MCF 10A (cell line): ENCODE measurements around the gene MOB3B. TPM values are rescaled to one million over a fixed set of nuclear protein-coding genes. Genes with fewer than 3 reads are reported as not detected.

Experiments
- BruUV-seq: library from RNA; stranded (reverse); fragments of 400-500 nt; replicated peaks from 2 replicates; lab custom pipeline; 2021; lab: Mats Ljungman, UMichigan
- CTCF ChIA-PET: fragments of 300-600 bp; sonication (Branson Sonifier 250); formaldehyde crosslinking; extraction: SDS; loops from one replicate; lab custom pipeline; 2021; ENCODE audit warnings: antibody characterized with exemption, inconsistent platforms; lab: Yijun Ruan, JAX
- POLR2A ChIA-PET: fragments of 300-600, 350-650 bp; sonication (Branson Sonifier 250); formaldehyde crosslinking; extraction: SDS; loops from one replicate; lab custom pipeline; 2020; ENCODE audit warnings: antibody characterized with exemption, inconsistent platforms; lab: Yijun Ruan, JAX
- DNase-seq: peaks from one replicate; pipeline ENCODE4 v3.0.0-alpha.2; 2018; ENCODE audit not compliant: unreplicated experiment
- H3K27ac Mint-ChIP-seq: one replicate; pipeline ENCODE4 v1.8.0; 2022; ENCODE audit warnings: mild to moderate bottlenecking, low read depth, mixed read lengths; ENCODE audit not compliant: unreplicated experiment
- H3K27me3 Mint-ChIP-seq: one replicate; pipeline ENCODE4 v1.8.0; 2022; ENCODE audit warnings: mixed read lengths; ENCODE audit not compliant: insufficient read depth, unreplicated experiment
- H3K36me3 Mint-ChIP-seq: one replicate; pipeline ENCODE4 v1.8.0; 2022; ENCODE audit warnings: mild to moderate bottlenecking, moderate library complexity, mixed read lengths; ENCODE audit not compliant: insufficient read depth, unreplicated experiment
- H3K4me1 Mint-ChIP-seq: one replicate; pipeline ENCODE4 v1.8.0; 2022; ENCODE audit warnings: mixed read lengths; ENCODE audit not compliant: insufficient read depth, unreplicated experiment
- H3K4me3 Mint-ChIP-seq: one replicate; pipeline ENCODE4 v1.8.0; 2022; ENCODE audit warnings: mild to moderate bottlenecking, moderate library complexity, mixed read lengths; ENCODE audit not compliant: unreplicated experiment
- H3K9me3 Mint-ChIP-seq: one replicate; pipeline ENCODE4 v1.8.0; 2022; ENCODE audit warnings: mixed read lengths; ENCODE audit not compliant: unreplicated experiment
- intact Hi-C: fragments of 100-400 bp; cut with micrococcal nuclease; formaldehyde crosslinking; loops from 2 replicates; pipeline ENCODE4 v1.14.1; 2022
- total RNA-seq: library from RNA; stranded (reverse); gene quantifications from 2 replicates; pipeline ENCODE4 v1.2.3, GENCODE V29; 2022
- TF ChIP-seq, protein P1 (sequence below): fragments of 200-600 bp; IDR thresholded peaks from one replicate; pipeline ENCODE4 v1.8.0; 2022; ENCODE audit warnings: antibody characterized with exemption, mild to moderate bottlenecking; ENCODE audit not compliant: unreplicated experiment

The MOB3B gene
- total RNA-seq, 1 experiment from 2014 or later: 3.7 TPM

DNA sequence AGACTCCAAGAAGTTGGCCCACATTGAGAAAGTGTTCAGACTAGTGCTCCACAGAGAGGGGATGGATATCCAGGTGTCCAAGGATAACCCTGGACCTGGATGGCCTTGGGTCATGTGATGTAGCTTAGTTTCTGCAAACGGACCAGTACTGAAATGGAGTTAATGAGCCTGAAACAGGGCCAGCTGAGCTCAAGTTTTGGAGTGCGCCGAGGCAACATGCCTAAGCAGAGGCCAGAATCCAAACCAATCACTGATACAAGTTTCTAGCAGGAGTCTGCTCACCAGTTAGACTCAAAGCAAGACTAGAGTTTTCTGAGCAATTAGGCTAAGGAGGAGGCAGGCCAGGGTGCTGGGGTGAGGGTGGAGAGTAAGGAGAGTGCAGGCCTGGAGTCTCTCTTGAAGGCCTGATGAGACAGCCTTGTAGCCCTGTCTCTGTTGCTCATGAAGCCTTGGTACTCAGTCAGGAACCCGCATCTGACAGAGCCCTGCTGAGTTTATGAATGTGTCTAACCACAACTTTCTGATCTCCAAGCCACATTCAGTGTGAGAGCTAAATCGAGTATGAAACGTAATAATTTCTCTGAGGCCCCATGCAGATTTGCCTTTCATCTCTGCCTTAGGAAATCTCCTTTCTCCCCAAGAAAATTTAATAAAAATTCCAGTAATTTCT is 163.8 kb downstream of the MOB3B start:
- ChIA-PET POLR2A (interaction anchor here (0.6 to 1.3 kb wide), 4 partner anchors 20 to 84 kb away, joined by 3 read pairs; no protein-coding TSS in a partner anchor), CTCF (interaction anchor here (0.7 kb wide), 1 partner anchor 39 kb away, joined by 3 read pairs; no protein-coding TSS in a partner anchor)
- Mint-ChIP-seq H3K27ac (no peak overlapping the region), H3K4me1 (peaks cover 25% of the 10 kb centered on the region), H3K27me3 (no peaks in the 10 kb centered on the region), H3K9me3 (no peaks in the 10 kb centered on the region), H3K36me3 (no peaks in the 10 kb centered on the region), H3K4me3 (no peak overlapping the region)
- no TSS peak for BruUV-seq
- intact Hi-C loops: no loop called here
- DNase-seq: no peak
- TF ChIP-seq, protein P1, sequence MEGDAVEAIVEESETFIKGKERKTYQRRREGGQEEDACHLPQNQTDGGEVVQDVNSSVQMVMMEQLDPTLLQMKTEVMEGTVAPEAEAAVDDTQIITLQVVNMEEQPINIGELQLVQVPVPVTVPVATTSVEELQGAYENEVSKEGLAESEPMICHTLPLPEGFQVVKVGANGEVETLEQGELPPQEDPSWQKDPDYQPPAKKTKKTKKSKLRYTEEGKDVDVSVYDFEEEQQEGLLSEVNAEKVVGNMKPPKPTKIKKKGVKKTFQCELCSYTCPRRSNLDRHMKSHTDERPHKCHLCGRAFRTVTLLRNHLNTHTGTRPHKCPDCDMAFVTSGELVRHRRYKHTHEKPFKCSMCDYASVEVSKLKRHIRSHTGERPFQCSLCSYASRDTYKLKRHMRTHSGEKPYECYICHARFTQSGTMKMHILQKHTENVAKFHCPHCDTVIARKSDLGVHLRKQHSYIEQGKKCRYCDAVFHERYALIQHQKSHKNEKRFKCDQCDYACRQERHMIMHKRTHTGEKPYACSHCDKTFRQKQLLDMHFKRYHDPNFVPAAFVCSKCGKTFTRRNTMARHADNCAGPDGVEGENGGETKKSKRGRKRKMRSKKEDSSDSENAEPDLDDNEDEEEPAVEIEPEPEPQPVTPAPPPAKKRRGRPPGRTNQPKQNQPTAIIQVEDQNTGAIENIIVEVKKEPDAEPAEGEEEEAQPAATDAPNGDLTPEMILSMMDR: no peak

DNA sequence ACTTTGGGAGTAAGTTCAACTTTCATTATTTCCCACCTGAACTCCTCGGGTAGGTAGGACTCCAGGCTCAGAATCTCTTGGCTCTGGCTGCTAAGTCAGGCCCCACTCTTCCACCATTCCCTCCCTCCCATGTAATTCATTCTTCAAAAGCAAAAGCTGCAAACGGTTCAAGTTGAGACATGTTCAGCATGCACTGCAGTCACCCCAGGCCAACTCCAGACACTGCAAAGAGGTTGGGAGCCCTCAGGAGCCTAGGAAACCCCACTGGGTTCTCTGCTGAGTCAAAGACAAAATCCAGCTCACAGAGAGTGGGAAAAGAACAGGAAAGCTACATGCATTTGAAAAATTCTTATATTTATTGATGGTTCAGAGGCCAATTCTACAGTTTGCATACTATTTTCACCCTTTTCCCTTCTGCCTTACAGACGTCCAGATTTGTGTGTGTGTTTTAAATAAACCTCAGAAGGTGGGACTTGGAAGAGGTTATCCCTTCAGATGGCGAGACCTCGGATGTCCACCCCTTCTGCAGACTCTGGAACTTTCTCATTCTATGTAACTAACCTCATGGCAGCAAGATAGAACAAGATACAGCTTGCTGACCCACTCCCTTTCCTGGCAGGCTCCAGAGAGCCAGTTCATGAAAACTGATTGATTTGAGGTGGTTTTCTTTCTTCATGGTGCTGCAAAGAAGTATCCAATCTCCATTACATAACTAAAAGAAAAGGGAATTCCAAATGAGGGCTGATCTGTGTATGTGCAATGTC is 167.0 kb downstream of the MOB3B start:
- no TSS peak for BruUV-seq
- no peak overlapping the region for H3K4me3 Mint-ChIP-seq
- ChIA-PET CTCF (interaction anchor here (1.0 to 3.0 kb wide), 7 partner anchors 9 to 185 kb away, joined by 3 to 19 read pairs (median 3); partner anchors contain the start of gene MOB3B), POLR2A (interaction anchor here (0.7 to 3.4 kb wide), 12 partner anchors 9 to 178 kb away, joined by 3 to 20 read pairs (median 4); partner anchors contain the start of gene MOB3B)
- intact Hi-C loops: no loop called here
- peak overlapping the region; percentile 55 for H3K27ac Mint-ChIP-seq
- TF ChIP-seq, protein P1: no peak
- H3K9me3 Mint-ChIP-seq: no peaks in the 10 kb centered on the region
- peaks cover 9% of the 10 kb centered on the region for H3K4me1 Mint-ChIP-seq
- no peaks in the 10 kb centered on the region for H3K27me3 Mint-ChIP-seq
- peak; percentile 74 for DNase-seq
- H3K36me3 Mint-ChIP-seq: peaks cover 7% of the 10 kb centered on the region

DNA sequence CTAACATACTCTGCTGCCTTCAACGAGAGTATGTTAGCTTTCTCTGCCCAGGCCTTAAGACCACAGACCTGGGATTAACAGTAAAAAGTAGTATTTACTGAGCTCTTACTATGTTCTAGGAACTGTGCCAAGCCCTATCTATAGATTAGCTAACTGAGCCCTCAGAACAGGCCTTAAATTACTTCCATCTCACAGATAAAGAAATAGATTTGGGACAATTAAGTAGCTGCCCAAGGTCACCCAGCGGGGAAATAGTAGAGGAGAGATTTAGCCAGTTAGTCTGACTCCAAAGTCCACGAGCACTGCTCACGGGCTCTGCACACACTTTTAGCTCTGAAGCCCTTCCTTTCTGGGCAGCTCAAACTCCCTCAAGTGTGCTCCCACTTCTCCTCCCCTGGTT is 168.1 kb downstream of the MOB3B start:
- intact Hi-C loops: no loop called here
- TF ChIP-seq, protein P1: no peak
- BruUV-seq: no TSS peak
- POLR2A ChIA-PET: interaction anchor here (0.6 to 3.4 kb wide), 12 partner anchors 10 to 1583 kb away, joined by 3 to 20 read pairs (median 4); partner anchors contain the start of genes IFNK and MOB3B
- CTCF ChIA-PET: interaction anchor here (0.8 to 3.0 kb wide), 5 partner anchors 10 to 168 kb away, joined by 3 to 19 read pairs (median 7); partner anchors contain the start of gene MOB3B
- Mint-ChIP-seq H3K9me3 (no peaks in the 10 kb centered on the region), H3K4me1 (peaks cover 9% of the 10 kb centered on the region), H3K27ac (peak overlapping the region; percentile 55), H3K4me3 (no peak overlapping the region), H3K27me3 (no peaks in the 10 kb centered on the region), H3K36me3 (peaks cover 14% of the 10 kb centered on the region)
- no peak for DNase-seq

DNA sequence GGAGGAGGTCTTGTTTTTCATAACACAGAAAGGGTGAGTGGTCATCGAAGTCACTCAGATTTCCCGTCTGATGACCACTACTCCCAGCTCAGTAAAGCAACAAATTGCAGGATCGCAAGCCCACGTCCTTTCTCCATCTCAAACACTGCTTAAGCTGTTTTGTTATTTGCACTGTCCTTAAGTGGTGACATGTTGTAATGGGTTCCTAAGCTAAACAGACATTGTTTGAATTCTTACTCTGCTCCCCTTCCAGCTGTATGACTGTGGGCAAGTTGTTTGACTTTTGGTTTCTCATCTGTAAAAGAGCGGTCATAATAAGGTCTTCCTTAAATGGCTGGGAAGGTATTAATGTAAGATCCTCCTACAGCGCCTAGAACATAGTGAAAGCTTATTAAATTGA is 169.9 kb downstream of the MOB3B start:
- Mint-ChIP-seq H3K27ac (no peak overlapping the region), H3K9me3 (no peaks in the 10 kb centered on the region)
- POLR2A ChIA-PET: no interaction called here

More for the DNA sequence above, 169.9 kb downstream of the MOB3B start:
- peaks cover 14% of the 10 kb centered on the region for H3K36me3 Mint-ChIP-seq
- CTCF ChIA-PET: interaction anchor here (1.7 to 1.9 kb wide), 2 partner anchors 26 to 188 kb away, joined by 6 to 7 read pairs; no protein-coding TSS in a partner anchor
- TF ChIP-seq, protein P1: no peak
- no peaks in the 10 kb centered on the region for H3K27me3 Mint-ChIP-seq
- DNase-seq: no peak
- BruUV-seq: no TSS peak
- H3K4me3 Mint-ChIP-seq: no peak overlapping the region
- intact Hi-C loops: no loop called here
- peaks cover 9% of the 10 kb centered on the region for H3K4me1 Mint-ChIP-seq
